ENCODE measurements around the gene TAOK3.
A peak's percentile ranks its signal among the peaks of the same experiment; 100 is the strongest.

Gene TAOK3

DNA sequence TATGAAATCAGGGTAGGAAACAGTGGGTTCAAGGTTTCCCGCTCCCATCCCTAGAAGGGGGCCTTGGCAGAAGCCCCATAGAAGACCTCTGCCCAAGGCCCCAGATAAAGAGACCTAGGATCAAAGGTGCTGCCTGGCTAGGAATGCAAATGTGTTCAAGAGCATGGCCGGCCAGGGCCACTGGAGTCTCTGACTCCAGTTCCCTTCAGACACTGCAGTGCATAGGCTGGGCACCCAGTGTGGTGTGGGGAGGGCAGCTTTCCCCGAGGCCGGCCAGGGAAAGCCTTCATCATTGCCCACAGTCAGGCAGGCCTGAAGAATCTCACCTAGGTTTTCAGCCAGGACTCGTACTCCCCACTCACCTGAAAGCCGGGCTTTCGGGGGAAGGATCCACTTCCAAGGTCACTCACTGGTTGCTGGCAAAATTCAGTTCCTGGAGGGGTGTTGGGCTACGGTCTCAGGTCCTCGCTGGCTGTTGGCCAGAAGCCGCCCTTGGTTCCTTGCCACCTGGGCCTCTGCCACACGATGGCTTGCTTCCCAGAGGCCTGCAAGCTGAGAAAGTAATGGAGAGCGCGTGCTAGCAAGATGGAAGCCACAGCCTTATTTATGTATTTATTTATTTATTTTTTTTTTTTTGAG lies 246.5 kb downstream of the TAOK3 start:
- no peaks in the 10 kb centered on the region for H3K36me3 Mint-ChIP-seq (ENCODE audit: insufficient read depth)
- H3K4me3 Mint-ChIP-seq = no peak overlapping the region
- H3K4me1 Mint-ChIP-seq = no peaks in the 10 kb centered on the region
- no peak overlapping the region for H3K27ac Mint-ChIP-seq (ENCODE audit: low read depth)
- no peaks in the 10 kb centered on the region for H3K9me3 Mint-ChIP-seq
- DNase-seq (ENCODE audit: low spot score in 2 of 2) (no peak), ATAC-seq (replicated peaks; ENCODE audit: extremely low read depth, poor library complexity, severe bottlenecking) (no peak)
- no peaks in the 10 kb centered on the region for H3K27me3 Mint-ChIP-seq

DNA sequence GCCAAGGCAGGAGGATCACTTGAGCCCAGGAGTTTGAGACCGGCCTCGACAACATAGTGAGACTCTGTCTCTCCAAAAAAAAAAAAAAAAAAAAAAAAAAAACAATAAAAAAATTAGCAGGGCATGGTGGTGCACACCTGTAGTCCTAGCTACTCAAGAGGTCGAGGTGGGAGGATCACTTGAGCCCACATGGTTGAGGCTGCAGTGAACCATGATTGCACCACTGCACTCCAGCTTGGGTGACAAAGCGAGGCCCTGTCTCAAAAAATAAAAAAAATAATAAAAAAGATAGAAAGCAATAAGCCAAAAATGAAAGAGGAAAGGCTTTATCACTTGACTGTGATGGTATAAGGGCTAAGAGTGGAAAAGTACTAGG lies 247.0 kb downstream of the TAOK3 start:
- no peak overlapping the region for H3K4me3 Mint-ChIP-seq
- H3K9me3 Mint-ChIP-seq = no peaks in the 10 kb centered on the region
- no peaks in the 10 kb centered on the region for H3K36me3 Mint-ChIP-seq (ENCODE audit: insufficient read depth)
- ATAC-seq (replicated peaks; ENCODE audit: extremely low read depth, poor library complexity, severe bottlenecking) (no peak), DNase-seq (ENCODE audit: low spot score in 2 of 2) (no peak)
- H3K4me1 Mint-ChIP-seq = peaks cover under 1% of the 10 kb centered on the region
- H3K27ac Mint-ChIP-seq (ENCODE audit: low read depth) = no peak overlapping the region
- no peaks in the 10 kb centered on the region for H3K27me3 Mint-ChIP-seq

DNA sequence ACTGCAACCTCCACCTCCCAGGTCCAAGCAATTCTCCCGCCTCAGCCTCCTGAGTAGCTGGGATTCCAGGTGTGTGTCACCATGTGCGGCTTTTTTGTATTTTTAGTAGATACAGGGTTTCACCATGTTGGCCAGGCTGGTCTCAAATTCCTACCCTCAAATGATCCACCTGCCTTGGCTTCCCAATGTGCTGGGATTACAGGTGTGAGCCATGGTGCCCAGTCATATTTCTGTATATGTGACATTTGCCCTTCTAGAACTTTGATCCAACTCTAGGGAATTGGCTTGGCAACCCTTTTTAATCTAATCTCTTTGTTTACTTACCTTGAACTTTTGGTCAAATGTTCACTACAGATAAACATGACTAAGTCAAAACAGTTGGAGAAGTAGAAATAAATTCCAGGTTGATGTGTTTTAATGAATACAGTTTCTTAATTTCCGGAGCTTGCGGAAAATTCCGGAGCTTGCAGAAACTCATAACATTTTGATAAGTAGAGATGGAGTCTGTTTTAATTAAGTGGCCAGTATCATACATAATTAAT lies 248.3 kb downstream of the TAOK3 start:
- Mint-ChIP-seq H3K36me3 (ENCODE audit: insufficient read depth) (no peaks in the 10 kb centered on the region), H3K27ac (ENCODE audit: low read depth) (no peak overlapping the region), H3K4me1 (peaks cover 8% of the 10 kb centered on the region), H3K4me3 (no peak overlapping the region), H3K9me3 (no peaks in the 10 kb centered on the region), H3K27me3 (no peaks in the 10 kb centered on the region)
- DNase-seq (ENCODE audit: low spot score in 2 of 2) (no peak), ATAC-seq (replicated peaks; ENCODE audit: extremely low read depth, poor library complexity, severe bottlenecking) (no peak)

DNA sequence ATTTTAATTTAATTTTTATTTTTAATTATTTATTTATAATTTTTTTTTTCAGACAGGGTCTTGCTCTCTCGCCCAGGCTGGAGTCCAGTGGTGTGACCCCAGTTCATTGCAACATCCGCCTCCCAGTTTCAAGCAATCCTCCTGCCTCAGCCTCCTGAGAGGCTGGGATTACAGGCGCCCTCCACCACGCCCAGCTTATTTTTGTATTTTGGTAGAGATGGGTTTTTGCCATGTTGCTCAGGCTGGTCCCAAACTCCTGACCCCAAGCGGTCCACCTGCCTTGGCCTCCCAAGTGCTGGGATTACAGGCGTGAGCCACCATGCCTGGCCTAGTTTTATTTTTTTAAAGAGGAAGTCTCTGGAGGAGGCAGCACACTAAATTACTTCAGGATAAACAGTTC lies 250.4 kb downstream of the TAOK3 start:
- H3K9me3 Mint-ChIP-seq = no peaks in the 10 kb centered on the region
- no peak overlapping the region for H3K27ac Mint-ChIP-seq (ENCODE audit: low read depth)
- DNase-seq (ENCODE audit: low spot score in 2 of 2) (no peak), ATAC-seq (replicated peaks; ENCODE audit: extremely low read depth, poor library complexity, severe bottlenecking) (no peak)
- H3K4me3 Mint-ChIP-seq = no peak overlapping the region
- H3K36me3 Mint-ChIP-seq (ENCODE audit: insufficient read depth) = no peaks in the 10 kb centered on the region
- H3K4me1 Mint-ChIP-seq = peaks cover 8% of the 10 kb centered on the region
- H3K27me3 Mint-ChIP-seq = no peaks in the 10 kb centered on the region

DNA sequence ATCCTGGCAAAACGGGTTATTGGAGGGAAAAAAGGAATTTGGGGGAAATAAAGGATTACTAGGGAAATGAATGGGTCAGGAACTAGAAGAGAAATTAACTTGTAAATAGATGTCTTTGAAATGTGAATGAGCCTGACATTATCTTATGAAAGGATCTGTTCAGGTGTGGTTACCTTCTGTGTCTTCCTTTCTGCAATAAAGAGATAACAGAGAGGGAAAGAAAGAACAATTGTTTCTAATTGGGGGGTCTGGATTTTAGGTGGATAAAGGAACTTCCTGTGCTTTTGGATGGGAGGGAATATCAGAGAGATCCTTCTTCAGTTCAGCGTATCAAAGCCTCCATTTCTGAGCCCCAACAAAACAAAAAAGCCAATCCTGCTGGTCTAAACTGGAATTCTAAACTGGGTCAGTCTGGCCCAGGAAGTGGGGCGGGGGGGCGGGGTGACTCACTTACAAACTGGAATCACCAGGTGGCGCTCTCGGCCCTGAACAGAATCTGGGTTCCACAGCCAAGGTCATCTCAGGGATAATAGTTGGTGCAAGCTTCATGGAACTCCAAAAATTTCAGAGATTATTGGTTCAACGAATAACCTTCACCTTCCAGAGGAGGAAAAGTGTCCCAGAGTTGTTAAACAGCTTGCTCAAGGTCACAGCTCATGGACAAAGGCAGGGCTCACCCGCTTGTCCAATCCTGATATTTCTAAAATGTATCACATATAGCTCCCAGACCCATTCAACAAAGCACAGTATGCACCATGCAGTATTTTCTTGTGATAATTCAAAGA lies 251.9 kb downstream of the TAOK3 start:
- ATAC-seq (replicated peaks; ENCODE audit: extremely low read depth, poor library complexity, severe bottlenecking) = peak; percentile 56
- no peaks in the 10 kb centered on the region for H3K9me3 Mint-ChIP-seq

DNA sequence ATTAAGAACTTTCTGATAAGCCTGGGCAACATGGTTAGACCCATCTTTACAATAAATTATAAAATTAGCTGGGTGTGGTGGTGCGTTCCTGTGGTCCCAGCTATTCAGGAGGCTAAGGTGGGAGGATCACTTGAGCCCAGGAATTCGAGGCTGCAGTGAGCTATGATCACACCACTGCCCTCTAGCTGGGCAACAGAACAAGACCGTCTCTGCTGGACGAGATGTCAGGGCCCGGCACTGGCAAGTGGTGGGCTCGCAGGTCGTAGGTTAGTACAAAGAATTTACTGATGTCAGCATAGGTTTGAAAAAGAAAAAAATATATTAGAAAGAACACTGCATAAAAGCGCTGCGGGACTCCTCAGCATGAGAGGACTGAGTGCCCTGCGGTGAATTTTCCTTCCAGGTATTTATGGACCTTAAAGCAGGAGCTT lies 253.2 kb downstream of the TAOK3 start:
- no peak for DNase-seq (ENCODE audit: low spot score in 2 of 2)
- Mint-ChIP-seq H3K27ac (ENCODE audit: low read depth) (no peak overlapping the region), H3K4me1 (peaks cover 8% of the 10 kb centered on the region), H3K27me3 (no peaks in the 10 kb centered on the region), H3K36me3 (ENCODE audit: insufficient read depth) (no peaks in the 10 kb centered on the region), H3K4me3 (no peak overlapping the region), H3K9me3 (no peaks in the 10 kb centered on the region)
- ATAC-seq (replicated peaks; ENCODE audit: extremely low read depth, poor library complexity, severe bottlenecking) = no peak

More for the DNA sequence above, 251.9 kb downstream of the TAOK3 start:
- H3K4me3 Mint-ChIP-seq = no peak overlapping the region
- peak overlapping the region; percentile 71 for H3K27ac Mint-ChIP-seq (ENCODE audit: low read depth)
- H3K4me1 Mint-ChIP-seq = peaks cover 8% of the 10 kb centered on the region
- H3K27me3 Mint-ChIP-seq = no peaks in the 10 kb centered on the region
- DNase-seq (ENCODE audit: low spot score in 2 of 2) = peak; percentile 16 to 26
- H3K36me3 Mint-ChIP-seq (ENCODE audit: insufficient read depth) = no peaks in the 10 kb centered on the region

DNA sequence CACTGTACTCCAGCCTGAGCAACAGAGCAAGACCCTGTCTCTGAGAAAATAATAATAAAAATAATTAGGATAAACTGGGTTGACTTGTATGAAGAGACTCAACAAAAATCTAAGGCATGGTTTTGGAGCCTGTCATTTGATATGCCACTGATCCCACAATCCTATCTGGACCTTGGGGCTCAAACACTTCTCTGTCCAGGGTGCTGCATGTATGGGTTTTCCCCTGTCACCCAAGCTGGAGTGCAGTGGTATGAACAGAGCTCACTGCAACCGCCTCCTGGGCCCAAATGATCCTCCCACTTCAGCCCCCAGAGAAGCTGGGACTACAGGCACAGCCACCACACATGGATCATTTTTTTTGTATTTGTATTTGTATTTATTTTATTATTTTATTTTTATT lies 263.6 kb downstream of the TAOK3 start:
- peaks cover 8% of the 10 kb centered on the region for H3K27me3 Mint-ChIP-seq
- DNase-seq (ENCODE audit: low spot score in 2 of 2) (no peak), ATAC-seq (replicated peaks; ENCODE audit: extremely low read depth, poor library complexity, severe bottlenecking) (no peak)
- no peaks in the 10 kb centered on the region for H3K9me3 Mint-ChIP-seq
- H3K4me1 Mint-ChIP-seq = peaks cover 6% of the 10 kb centered on the region
- H3K27ac Mint-ChIP-seq (ENCODE audit: low read depth) = no peak overlapping the region
- H3K4me3 Mint-ChIP-seq = no peak overlapping the region
- no peaks in the 10 kb centered on the region for H3K36me3 Mint-ChIP-seq (ENCODE audit: insufficient read depth)

DNA sequence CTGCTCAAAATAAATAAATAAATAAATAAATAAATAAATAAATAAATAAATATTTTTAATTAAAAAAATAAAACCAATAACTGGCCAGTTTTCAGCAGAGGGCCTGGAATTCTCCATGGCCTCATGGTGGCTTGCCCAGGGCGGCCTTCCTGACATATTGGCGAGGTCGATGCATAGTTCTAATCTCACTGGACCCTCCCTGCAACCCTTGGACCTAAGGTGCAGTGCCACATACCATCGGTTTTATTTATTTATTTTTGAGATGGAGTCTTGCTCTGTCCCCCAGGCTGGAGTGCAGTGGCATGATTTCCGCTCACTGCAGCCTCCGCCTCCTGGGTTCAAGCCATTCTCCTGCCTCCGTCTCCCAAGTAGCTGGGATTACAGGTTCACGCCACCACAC lies 265.0 kb downstream of the TAOK3 start:
- Mint-ChIP-seq H3K4me3 (no peak overlapping the region), H3K9me3 (no peaks in the 10 kb centered on the region), H3K36me3 (ENCODE audit: insufficient read depth) (no peaks in the 10 kb centered on the region), H3K27ac (ENCODE audit: low read depth) (no peak overlapping the region), H3K4me1 (peaks cover 11% of the 10 kb centered on the region), H3K27me3 (peaks cover 14% of the 10 kb centered on the region)
- DNase-seq (ENCODE audit: low spot score in 2 of 2) = no peak
- ATAC-seq (replicated peaks; ENCODE audit: extremely low read depth, poor library complexity, severe bottlenecking) = no peak

DNA sequence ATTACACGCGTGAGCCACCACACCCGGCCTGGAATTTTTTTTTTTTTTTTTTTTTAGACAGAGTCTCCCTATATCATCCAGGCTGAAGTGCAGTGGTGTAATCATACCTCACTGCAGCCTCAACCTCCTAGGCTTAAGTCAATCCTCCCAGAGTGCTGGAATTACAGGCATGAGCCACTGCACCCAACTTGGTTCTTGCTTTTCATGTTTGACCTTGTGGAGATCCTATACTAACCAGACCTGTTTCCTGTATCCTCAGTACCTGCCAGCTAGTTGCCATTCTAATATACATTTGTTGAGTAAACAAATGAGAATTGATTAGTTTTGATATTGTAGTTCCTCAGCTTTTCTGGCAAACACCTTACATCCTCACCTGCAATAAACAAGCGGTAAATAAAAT lies 265.7 kb downstream of the TAOK3 start:
- Mint-ChIP-seq H3K27me3 (peaks cover 21% of the 10 kb centered on the region), H3K4me3 (no peak overlapping the region), H3K4me1 (peaks cover 11% of the 10 kb centered on the region), H3K9me3 (no peaks in the 10 kb centered on the region), H3K36me3 (ENCODE audit: insufficient read depth) (no peaks in the 10 kb centered on the region), H3K27ac (ENCODE audit: low read depth) (no peak overlapping the region)
- ATAC-seq (replicated peaks; ENCODE audit: extremely low read depth, poor library complexity, severe bottlenecking) (no peak), DNase-seq (ENCODE audit: low spot score in 2 of 2) (no peak)

DNA sequence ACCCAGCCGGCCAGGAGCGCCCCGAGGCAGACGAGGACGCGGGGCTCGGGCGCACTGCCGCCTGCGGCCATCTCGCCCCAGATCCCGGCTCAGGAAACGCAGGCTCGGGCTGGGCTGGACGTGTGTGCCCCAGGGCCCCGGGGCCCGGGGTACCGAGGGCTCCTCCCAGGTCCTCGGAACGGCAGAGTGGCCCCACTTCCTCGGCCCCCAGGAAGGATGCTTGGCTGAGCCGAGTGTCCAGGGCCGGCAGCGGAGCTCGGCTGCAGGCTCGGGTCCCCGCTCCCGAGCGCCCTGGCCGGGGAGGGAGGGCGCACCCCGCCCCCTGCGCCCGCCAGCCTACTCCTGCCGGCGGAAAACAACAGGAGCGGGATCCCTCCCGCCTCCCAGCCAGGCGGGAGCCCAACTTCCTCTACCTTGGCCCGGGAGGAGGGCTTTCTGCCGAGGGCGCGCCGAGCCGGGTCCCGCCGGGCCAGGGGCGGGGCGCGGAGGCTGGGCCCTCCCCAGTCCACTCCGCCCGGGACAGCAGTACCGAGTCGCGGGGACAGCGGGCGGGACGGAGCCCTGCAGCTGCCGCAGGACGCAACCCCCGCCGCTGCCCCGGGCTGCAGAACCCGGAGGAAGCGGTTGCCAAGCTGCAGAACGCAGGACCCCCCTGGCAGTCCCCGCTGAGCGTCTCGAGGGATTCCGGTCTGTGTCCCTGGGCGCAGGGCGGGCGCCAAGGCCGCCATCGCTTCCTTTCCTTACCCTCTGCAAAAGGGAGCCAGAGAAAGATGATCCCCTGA lies 268.9 kb downstream of the TAOK3 start, which contains the start of gene VSIG10:
TSS of gene VSIG10 (minus strand) at position 411 of the 782 bp plus-strand sequence. CDS start at position 71, 340 bp downstream.
- Mint-ChIP-seq H3K27ac (ENCODE audit: low read depth) (peak within 1 kb of the TSS; percentile 41), H3K9me3 (no peaks in the 10 kb centered on the region), H3K4me1 (peaks cover 11% of the 10 kb centered on the region), H3K36me3 (ENCODE audit: insufficient read depth) (no peaks in the 10 kb centered on the region), H3K27me3 (peaks cover 21% of the 10 kb centered on the region), H3K4me3 (peak within 1 kb of the TSS; percentile 84)
- ATAC-seq (replicated peaks; ENCODE audit: extremely low read depth, poor library complexity, severe bottlenecking) (peak; percentile 64), DNase-seq (ENCODE audit: low spot score in 2 of 2) (no peak)

DNA sequence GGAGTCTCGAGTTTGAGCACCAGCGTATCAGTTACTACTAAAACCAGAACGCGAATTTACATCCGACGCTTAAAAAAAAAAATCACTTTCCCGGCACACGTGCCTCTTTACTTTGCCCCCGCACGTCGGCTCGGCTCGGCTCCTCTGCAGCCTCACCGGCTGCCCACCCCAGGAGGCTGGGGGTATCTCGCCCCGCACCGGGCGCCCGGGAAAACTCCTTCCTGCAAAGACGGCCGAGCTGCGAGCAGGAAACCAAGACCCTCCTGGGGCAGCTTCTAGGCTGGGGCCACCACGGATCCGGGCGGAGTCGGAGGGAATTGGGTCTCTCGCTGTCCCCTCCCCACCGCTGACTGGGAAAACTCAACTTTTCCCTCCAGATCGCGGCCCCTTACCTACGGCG lies 269.5 kb downstream of the TAOK3 start:
- Mint-ChIP-seq H3K27me3 (peaks cover 21% of the 10 kb centered on the region), H3K9me3 (no peaks in the 10 kb centered on the region), H3K4me3 (peak overlapping the region; percentile 84), H3K27ac (ENCODE audit: low read depth) (peak overlapping the region; percentile 41), H3K4me1 (peaks cover 11% of the 10 kb centered on the region), H3K36me3 (ENCODE audit: insufficient read depth) (no peaks in the 10 kb centered on the region)
- DNase-seq (ENCODE audit: low spot score in 2 of 2) (no peak), ATAC-seq (replicated peaks; ENCODE audit: extremely low read depth, poor library complexity, severe bottlenecking) (peak; percentile 14)

DNA sequence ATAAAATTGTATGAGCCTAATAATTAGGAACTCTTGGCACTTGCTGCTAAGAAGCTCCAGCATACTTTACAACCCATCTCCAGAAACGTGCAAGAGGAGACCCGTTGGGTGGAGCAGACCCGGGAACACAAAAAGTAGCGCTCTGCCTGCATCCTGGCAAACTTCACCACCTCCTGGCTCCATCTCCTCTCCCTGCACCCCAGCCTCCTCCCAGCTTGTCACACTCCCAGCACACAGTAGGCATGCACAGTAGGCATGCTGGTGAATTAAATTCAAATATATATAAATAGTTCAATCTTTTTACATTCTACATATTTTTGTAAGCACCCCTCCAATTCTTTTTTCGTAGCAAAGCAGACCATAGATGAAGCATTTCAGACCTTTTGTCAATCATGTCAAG lies 270.1 kb downstream of the TAOK3 start:
- Mint-ChIP-seq H3K4me3 (peak overlapping the region; percentile 84), H3K27me3 (peaks cover 21% of the 10 kb centered on the region), H3K36me3 (ENCODE audit: insufficient read depth) (no peaks in the 10 kb centered on the region), H3K9me3 (no peaks in the 10 kb centered on the region), H3K27ac (ENCODE audit: low read depth) (peak overlapping the region; percentile 41), H3K4me1 (peaks cover 11% of the 10 kb centered on the region)
- ATAC-seq (replicated peaks; ENCODE audit: extremely low read depth, poor library complexity, severe bottlenecking) (no peak), DNase-seq (ENCODE audit: low spot score in 2 of 2) (no peak)
